ENCODE measurements around the gene IRF2. TPM values are rescaled to one million over a fixed set of nuclear protein-coding genes. Genes with fewer than 3 reads are reported as not detected.

IRF2 gene
- total RNA-seq, 4 donors from 2014 or later, result 32.6 to 38.1 (median 36.6) TPM

DNA sequence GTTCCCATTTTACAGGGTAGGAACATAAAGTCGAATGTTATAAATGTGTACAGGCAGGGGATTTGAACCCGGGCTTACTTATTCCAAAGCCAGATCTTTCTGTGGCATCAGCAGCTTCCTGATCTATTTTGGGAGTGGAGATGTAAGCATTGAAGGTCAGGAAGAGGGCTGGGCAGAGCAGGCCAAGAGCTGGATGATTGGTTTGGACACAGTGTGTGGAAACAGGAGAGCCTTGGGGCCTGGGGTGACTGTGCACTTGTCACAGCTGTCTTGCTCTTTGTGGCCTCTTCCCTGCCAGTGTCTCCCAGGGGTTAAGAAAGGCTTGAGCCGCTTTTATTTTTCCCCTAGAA, 128.8 kb downstream of the IRF2 start:
- TF ChIP-seq, protein P1, sequence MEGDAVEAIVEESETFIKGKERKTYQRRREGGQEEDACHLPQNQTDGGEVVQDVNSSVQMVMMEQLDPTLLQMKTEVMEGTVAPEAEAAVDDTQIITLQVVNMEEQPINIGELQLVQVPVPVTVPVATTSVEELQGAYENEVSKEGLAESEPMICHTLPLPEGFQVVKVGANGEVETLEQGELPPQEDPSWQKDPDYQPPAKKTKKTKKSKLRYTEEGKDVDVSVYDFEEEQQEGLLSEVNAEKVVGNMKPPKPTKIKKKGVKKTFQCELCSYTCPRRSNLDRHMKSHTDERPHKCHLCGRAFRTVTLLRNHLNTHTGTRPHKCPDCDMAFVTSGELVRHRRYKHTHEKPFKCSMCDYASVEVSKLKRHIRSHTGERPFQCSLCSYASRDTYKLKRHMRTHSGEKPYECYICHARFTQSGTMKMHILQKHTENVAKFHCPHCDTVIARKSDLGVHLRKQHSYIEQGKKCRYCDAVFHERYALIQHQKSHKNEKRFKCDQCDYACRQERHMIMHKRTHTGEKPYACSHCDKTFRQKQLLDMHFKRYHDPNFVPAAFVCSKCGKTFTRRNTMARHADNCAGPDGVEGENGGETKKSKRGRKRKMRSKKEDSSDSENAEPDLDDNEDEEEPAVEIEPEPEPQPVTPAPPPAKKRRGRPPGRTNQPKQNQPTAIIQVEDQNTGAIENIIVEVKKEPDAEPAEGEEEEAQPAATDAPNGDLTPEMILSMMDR (IDR thresholded peaks at IDR 0.05; ENCODE audit: low read depth), result no peak

DNA sequence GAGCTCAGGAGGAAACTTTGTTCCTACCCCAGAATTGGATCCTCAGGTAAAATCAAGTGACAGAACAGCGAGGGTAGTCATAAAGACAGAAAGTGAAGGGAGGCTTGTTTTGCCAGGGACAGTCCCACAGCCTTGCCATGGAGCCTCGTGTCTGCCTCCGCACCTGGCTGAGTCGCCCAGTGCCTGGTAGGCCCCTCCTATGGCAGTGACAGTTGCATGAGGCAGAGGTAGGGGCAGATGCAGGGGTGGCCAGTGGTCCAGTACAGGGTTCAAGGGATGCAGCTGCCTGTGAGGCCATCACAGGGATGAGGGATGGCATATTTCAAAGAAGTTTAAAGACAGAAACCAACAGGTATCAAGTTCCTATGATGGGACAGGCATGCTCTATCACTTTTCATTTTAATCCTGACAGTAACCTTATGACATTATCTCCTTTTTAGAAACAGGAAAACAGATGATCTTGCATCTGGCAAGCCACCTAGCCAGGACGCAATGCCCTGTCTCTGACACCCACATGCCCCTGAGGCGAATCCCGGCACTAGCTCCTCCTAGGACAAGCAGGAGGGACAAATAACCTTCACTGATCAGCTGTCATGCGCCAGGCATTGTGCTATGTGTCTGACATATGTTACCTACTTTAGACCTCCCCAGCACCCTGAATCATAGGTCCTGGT, 129.3 kb downstream of the IRF2 start:
- TF ChIP-seq, protein P1 (IDR thresholded peaks at IDR 0.05; ENCODE audit: low read depth), result no peak

DNA sequence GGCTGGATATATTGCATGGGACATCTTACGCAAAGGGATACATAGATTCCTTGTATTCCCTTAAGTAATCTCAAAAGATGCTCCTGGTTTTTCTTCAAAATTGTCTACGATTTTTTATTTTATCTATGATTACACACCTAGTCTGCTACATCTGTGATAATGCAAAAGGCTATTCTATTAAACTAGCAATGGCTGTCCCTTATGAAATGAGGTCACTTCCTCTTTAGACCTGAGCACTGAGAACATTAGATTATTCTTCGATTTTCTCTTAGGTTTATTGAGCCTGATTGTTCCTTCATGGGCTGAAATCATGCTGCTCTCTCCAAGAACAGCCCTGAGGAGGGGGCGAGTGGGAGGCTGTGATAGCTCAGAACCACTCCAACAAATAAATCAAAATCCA, 129.9 kb downstream of the IRF2 start:
- TF ChIP-seq, protein P1 (IDR thresholded peaks at IDR 0.05; ENCODE audit: low read depth), result no peak

DNA sequence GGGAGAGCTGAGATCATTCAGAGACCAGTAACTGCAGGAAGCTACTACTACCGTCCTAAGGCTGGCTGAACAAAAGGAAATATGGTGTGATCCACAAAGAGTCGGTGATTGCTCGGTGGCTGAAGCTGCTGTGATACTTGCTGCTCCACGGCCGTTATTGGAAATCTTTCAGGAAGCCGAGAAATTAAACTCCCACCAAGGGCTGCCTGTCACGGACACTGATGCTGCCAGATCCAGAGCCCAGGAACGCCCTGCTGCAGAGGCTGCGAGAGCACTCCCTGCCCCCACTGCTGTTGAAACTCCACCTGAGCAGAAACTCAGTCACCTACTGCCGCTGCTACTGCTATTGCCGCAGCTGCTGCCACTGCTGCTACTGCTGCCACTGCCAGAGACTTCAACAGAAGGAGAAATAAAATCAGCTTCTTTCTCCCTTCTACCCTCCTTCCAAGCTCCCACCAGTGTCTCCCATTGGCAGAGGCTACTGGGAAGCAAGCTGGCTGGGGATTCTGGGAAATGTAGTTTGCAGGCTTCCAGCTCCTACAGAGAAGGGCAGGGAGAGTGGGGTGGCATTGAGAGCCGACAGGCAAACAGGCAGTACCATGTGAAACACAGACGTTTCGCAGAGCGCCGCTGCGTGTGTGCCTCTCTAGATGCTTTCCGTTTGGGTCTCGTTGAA, 130.7 kb downstream of the IRF2 start:
- TF ChIP-seq, protein P1 (IDR thresholded peaks at IDR 0.05; ENCODE audit: low read depth), result no peak

DNA sequence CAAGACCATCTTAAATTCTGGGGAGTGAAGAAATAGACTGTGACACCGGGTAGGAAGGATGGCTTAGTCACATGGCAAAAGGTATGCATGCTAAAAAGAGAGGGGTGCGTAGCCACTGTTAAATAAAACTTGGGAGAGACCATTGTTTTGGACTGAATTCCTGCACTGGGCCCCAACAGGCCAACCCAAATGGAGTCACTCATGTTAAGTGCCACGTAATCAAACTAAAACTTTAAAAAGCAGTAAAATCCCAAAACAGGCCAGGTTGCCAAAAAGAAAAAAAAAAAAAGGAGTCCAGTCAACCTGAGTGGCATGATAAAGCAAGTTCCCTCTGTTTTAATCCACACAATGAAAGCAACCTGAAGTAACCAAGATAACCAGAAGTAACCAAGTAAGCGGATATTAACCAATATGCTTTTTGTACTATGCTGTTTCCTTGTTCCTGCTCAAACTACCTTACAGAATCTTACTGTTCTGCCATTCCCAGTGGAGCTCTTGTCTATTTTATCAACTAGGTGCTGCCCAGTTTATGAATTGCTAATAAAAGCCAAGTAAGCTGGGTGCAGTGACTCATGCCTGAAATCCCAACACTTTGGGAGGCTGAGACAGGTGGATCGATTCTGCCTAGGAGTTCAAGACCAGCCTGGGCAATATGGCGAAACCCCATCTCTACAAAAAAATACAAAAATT, 132.0 kb downstream of the IRF2 start:
- TF ChIP-seq, protein P1 (IDR thresholded peaks at IDR 0.05; ENCODE audit: low read depth), result no peak

DNA sequence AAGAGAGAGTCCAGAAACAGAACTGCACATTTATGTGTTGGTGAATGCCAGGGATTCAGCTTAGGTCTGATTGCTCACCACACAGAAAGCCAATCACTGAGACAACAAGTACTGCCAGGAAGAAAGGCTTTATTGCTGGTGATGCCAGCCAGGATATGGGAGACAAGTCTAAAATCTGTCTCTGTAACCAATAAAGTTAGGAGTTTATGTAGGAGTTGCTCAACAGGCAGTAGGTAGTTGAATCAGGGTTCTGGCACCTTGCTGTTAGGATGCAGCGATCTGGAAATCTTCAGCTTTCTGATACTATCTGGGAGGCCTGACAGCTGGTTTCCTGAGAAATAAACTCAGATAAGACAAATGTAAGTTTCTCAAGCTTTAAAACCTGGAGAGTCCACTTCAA, 136.4 kb downstream of the IRF2 start:
- TF ChIP-seq, protein P1 (IDR thresholded peaks at IDR 0.05; ENCODE audit: low read depth), result no peak

Small RNA genes within 50 kb of the gene (small RNA-seq; reads per million reads assigned to genes)
- gene RF00152, result not detected

Other genes with a start within 250 kb of the IRF2 start
- 10 to 100 TPM; 13.8 to 30.3 (median 23.1) TPM for gene CASP3, start 174.9 kb upstream of the IRF2 start, total RNA-seq
- 10 to 100 TPM; 14.8 to 27.3 (median 19.3) TPM for gene PRIMPOL, start 175.2 kb upstream of the IRF2 start, total RNA-seq